Suprapubic skin (tissue), 3 donors: Measurements from ENCODE around the gene NEK6.

Experiments used
- POLR2A ChIP-seq, 2 donors: fragments of 450-650 bp; IDR thresholded peaks; one replicate each; pipeline ENCODE4 v1.6.1; 2017; ENCODE audit warnings: antibody characterized with exemption in 2 of 2, mild to moderate bottlenecking in 2 of 2, moderate library complexity in 2 of 2
- TF ChIP-seq, protein P1 (sequence below), 2 donors: fragments of 200-600 bp in 1 of 2; fragments of 450-650 bp in 1 of 2; sonication (generic) in 1 of 2; IDR thresholded peaks; one replicate each; pipeline ENCODE4 v1.5.1; 2016 to 2019; ENCODE audit warnings: antibody characterized with exemption in 2 of 2, mild to moderate bottlenecking in 1 of 2, moderate library complexity in 1 of 2

DNA sequence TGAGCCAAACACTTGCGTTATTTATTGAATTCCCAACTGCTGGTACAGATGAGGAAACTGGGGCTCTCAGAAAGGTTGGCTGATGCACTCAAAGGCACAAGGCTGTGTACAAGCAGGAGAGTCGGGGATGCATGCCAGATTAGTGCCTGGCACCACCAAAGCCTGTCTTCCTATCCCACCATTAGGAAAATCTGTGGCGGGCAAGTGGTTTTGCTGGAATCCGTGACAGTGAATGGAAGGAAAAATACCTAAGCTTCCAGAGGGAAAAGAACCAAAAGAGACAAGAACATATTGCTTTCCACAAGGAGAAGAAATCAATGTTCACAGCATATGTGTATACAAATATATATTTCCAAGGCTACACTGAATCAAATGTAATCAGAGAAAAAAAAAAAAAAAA, 106.4 kb downstream of the NEK6 start:
- no peak for TF ChIP-seq POLR2A (IDR thresholded peaks at IDR 0.05)
- TF ChIP-seq, protein P1, sequence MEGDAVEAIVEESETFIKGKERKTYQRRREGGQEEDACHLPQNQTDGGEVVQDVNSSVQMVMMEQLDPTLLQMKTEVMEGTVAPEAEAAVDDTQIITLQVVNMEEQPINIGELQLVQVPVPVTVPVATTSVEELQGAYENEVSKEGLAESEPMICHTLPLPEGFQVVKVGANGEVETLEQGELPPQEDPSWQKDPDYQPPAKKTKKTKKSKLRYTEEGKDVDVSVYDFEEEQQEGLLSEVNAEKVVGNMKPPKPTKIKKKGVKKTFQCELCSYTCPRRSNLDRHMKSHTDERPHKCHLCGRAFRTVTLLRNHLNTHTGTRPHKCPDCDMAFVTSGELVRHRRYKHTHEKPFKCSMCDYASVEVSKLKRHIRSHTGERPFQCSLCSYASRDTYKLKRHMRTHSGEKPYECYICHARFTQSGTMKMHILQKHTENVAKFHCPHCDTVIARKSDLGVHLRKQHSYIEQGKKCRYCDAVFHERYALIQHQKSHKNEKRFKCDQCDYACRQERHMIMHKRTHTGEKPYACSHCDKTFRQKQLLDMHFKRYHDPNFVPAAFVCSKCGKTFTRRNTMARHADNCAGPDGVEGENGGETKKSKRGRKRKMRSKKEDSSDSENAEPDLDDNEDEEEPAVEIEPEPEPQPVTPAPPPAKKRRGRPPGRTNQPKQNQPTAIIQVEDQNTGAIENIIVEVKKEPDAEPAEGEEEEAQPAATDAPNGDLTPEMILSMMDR (IDR thresholded peaks at IDR 0.05), result no peak
